ENCODE results near the gene ARHGDIA. TPM values are rescaled to one million over a fixed set of nuclear protein-coding genes. Genes with fewer than 3 reads are reported as not detected.

Gene ARHGDIA
- total RNA-seq, 4 donors from 2014 or later = 157 to 202 (median 180) TPM

- H3K4me3 ChIP-seq = no peak overlapping the region
- TF ChIP-seq CTCF (IDR thresholded peaks at IDR 0.05) (no peak), EP300 (IDR thresholded peaks at IDR 0.05) (no peak), POLR2A (IDR thresholded peaks at IDR 0.05) (no peak)
- H3K27ac ChIP-seq = no peak overlapping the region
- H3K9me3 ChIP-seq = no peaks in the 10 kb centered on the region
- H3K36me3 ChIP-seq = peaks cover 85% of the 10 kb centered on the region
- DNase-seq (ENCODE audit: low spot score in 2 of 2) = no peak
- 100% methylated on average over 3 of the region's 12 CpGs for WGBS
- H3K27me3 ChIP-seq = no peaks in the 10 kb centered on the region
- H3K4me1 ChIP-seq = peaks cover 33% of the 10 kb centered on the region
These were observed 18.9 kb downstream of the ARHGDIA start for GRCh38 chr17:81852237-81852636.

GRCh38 chr17:81851423-81851822 is 19.7 kb downstream of the ARHGDIA start:
- DNase-seq (ENCODE audit: low spot score in 2 of 2) = no peak
- TF ChIP-seq CTCF (IDR thresholded peaks at IDR 0.05) (no peak), EP300 (IDR thresholded peaks at IDR 0.05) (no peak), POLR2A (IDR thresholded peaks at IDR 0.05) (no peak), POLR2AphosphoS5 (IDR thresholded peaks at IDR 0.05) (no peak)
- 83% methylated on average over 4 of the region's 16 CpGs for WGBS
- Histone ChIP-seq H3K27ac (no peak overlapping the region), H3K36me3 (peaks cover 93% of the 10 kb centered on the region), H3K4me3 (no peak overlapping the region), H3K4me1 (peaks cover 25% of the 10 kb centered on the region), H3K27me3 (no peaks in the 10 kb centered on the region), H3K9me3 (no peaks in the 10 kb centered on the region)

- H3K4me3 ChIP-seq = no peak overlapping the region
- DNase-seq (ENCODE audit: low spot score in 2 of 2) = no peak
- TF ChIP-seq POLR2A (IDR thresholded peaks at IDR 0.05) (no peak), POLR2AphosphoS5 (IDR thresholded peaks at IDR 0.05) (no peak), EP300 (IDR thresholded peaks at IDR 0.05) (no peak), CTCF (IDR thresholded peaks at IDR 0.05) (no peak)
- no peak overlapping the region for H3K27ac ChIP-seq
- peaks cover 99% of the 10 kb centered on the region for H3K36me3 ChIP-seq
- peaks cover 6% of the 10 kb centered on the region for H3K4me1 ChIP-seq
- WGBS = 90% methylated on average over 12 of the region's 12 CpGs
- H3K27me3 ChIP-seq = no peaks in the 10 kb centered on the region
- H3K9me3 ChIP-seq = no peaks in the 10 kb centered on the region
These were observed 21.7 kb downstream of the ARHGDIA start for GRCh38 chr17:81849457-81849856.

GRCh38 chr17:81846743-81847689 is 24.1 kb downstream of the ARHGDIA start:
- peaks cover 13% of the 10 kb centered on the region for H3K4me1 ChIP-seq
- WGBS = 93% methylated on average over 17 of the region's 24 CpGs
- DNase-seq (ENCODE audit: low spot score in 2 of 2) = no peak
- no peak overlapping the region for H3K27ac ChIP-seq
- H3K36me3 ChIP-seq = peaks cover 91% of the 10 kb centered on the region
- TF ChIP-seq POLR2A (IDR thresholded peaks at IDR 0.05) = no peak
- TF ChIP-seq EP300 (IDR thresholded peaks at IDR 0.05) = no peak
- TF ChIP-seq POLR2AphosphoS5 (IDR thresholded peaks at IDR 0.05) = no peak
- TF ChIP-seq CTCF (IDR thresholded peaks at IDR 0.05) = no peak
- H3K9me3 ChIP-seq = no peaks in the 10 kb centered on the region
- H3K4me3 ChIP-seq = no peak overlapping the region
- no peaks in the 10 kb centered on the region for H3K27me3 ChIP-seq

- H3K27ac ChIP-seq = no peak overlapping the region
- WGBS = 92% methylated on average over 31 of the region's 38 CpGs
These were observed 25.0 kb downstream of the ARHGDIA start for GRCh38 chr17:81845881-81846742.

More at GRCh38 chr17:81845881-81846742, 25.0 kb downstream of the ARHGDIA start:
- Histone ChIP-seq H3K9me3 (no peaks in the 10 kb centered on the region), H3K36me3 (peaks cover 82% of the 10 kb centered on the region), H3K27me3 (no peaks in the 10 kb centered on the region), H3K4me3 (no peak overlapping the region), H3K4me1 (peaks cover 20% of the 10 kb centered on the region)
- no peak for DNase-seq (ENCODE audit: low spot score in 2 of 2)
- TF ChIP-seq CTCF (IDR thresholded peaks at IDR 0.05) (no peak), POLR2AphosphoS5 (IDR thresholded peaks at IDR 0.05) (no peak)
